OCI-LY3 (cell line): ENCODE results near the gene LCN1.

Source experiments
- H2AFZ ChIP-seq: fragments of 200-600, 300-600 bp; shearing (Covaris generic); 2 replicates; pipeline ENCODE4 v1.6.0; 2014; ENCODE audit warnings: antibody characterized with exemption, low read depth, low read length
- H3K27ac ChIP-seq: fragments of 200-600, 300-600 bp; sonication (generic); 2 replicates; pipeline ENCODE4 v1.5.1; 2014; ENCODE audit warnings: mild to moderate bottlenecking, low read length, moderate library complexity, mixed read lengths
- H3K27me3 ChIP-seq: fragments of 200-600, 300-600 bp; sonication (generic); 2 replicates; pipeline ENCODE4 v1.6.1; 2014; ENCODE audit warnings: low read depth, low read length, mixed read lengths
- H3K36me3 ChIP-seq: fragments of 200-600, 300-600 bp; sonication (generic); replicated peaks from 2 replicates; pipeline ENCODE3; 2014; ENCODE audit warnings: low read depth, low read length, mixed read lengths
- H3K4me1 ChIP-seq: fragments of 300-600, 200-600 bp; sonication (generic); 2 replicates; pipeline ENCODE4 v1.6.1; 2014; ENCODE audit warnings: low read length, mixed read lengths
- H3K4me2 ChIP-seq: fragments of 200-600, 300-600 bp; sonication (generic); 2 replicates; pipeline ENCODE4 v1.6.1; 2014; ENCODE audit warnings: low read length, mixed read lengths
- H3K4me3 ChIP-seq: fragments of 300-600, 200-600 bp; sonication (generic); 2 replicates; pipeline ENCODE4 v1.5.1; 2014; ENCODE audit warnings: antibody characterized with exemption, mild to moderate bottlenecking, low read length, moderate library complexity
- H3K79me2 ChIP-seq: fragments of 300-600, 200-600 bp; shearing (Covaris generic); 2 replicates; pipeline ENCODE4 v1.6.1; 2014; ENCODE audit warnings: mild to moderate bottlenecking, low read length, mixed read lengths
- H3K9ac ChIP-seq: fragments of 300-600, 200-600 bp; shearing (Covaris generic); 2 replicates; pipeline ENCODE4 v1.6.0; 2014; ENCODE audit warnings: mild to moderate bottlenecking, low read length, moderate library complexity
- H3K9me3 ChIP-seq: fragments of 200-600, 300-600 bp; shearing (Covaris generic); 2 replicates; pipeline ENCODE4 v1.6.1; 2014; ENCODE audit warnings: low read length, mixed read lengths; ENCODE audit not compliant: insufficient read depth
- H4K20me1 ChIP-seq: fragments of 200-600, 300-600 bp; sonication (generic); 2 replicates; pipeline ENCODE4 v1.6.1; 2016; ENCODE audit warnings: low read length, mixed read lengths; ENCODE audit not compliant: insufficient read depth
- CTCF ChIP-seq: fragments of 200-600, 300-600 bp; sonication (generic); IDR thresholded peaks from 2 replicates; pipeline ENCODE4 v1.5.1; 2014; ENCODE audit warnings: antibody characterized with exemption, low read length, low read depth
- EZH2phosphoT487 ChIP-seq: fragments of 200-600 bp; shearing (Covaris generic); IDR thresholded peaks from 2 replicates; pipeline ENCODE4 v1.6.1; 2018; ENCODE audit warnings: antibody characterized with exemption, mixed run types, low read depth

LCN1 gene

GRCh38 chr9:135565636-135566035 is 44.4 kb downstream of the LCN1 start:
- H2AFZ ChIP-seq: no peak overlapping the region
- no peak overlapping the region for H3K9ac ChIP-seq
- no peaks in the 10 kb centered on the region for H3K36me3 ChIP-seq
- no peaks in the 10 kb centered on the region for H4K20me1 ChIP-seq
- peaks cover 10% of the 10 kb centered on the region; the same call in 1 of the 2 replicates for H3K27me3 ChIP-seq
- no peaks in the 10 kb centered on the region for H3K9me3 ChIP-seq
- no peak overlapping the region for H3K4me3 ChIP-seq
- H3K4me1 ChIP-seq: no peaks in the 10 kb centered on the region
- H3K27ac ChIP-seq: no peak overlapping the region
- TF ChIP-seq EZH2phosphoT487: no peak
- TF ChIP-seq CTCF: no peak
- H3K4me2 ChIP-seq: no peak overlapping the region
- H3K79me2 ChIP-seq: no peaks in the 10 kb centered on the region

GRCh38 chr9:135566552-135566951 is 45.3 kb downstream of the LCN1 start:
- Histone ChIP-seq H3K27me3 (peaks cover 10% of the 10 kb centered on the region; the same call in 1 of the 2 replicates), H3K9me3 (no peaks in the 10 kb centered on the region), H3K4me2 (no peak overlapping the region), H3K27ac (no peak overlapping the region), H4K20me1 (no peaks in the 10 kb centered on the region), H3K4me3 (no peak overlapping the region), H2AFZ (no peak overlapping the region), H3K79me2 (no peaks in the 10 kb centered on the region), H3K4me1 (no peaks in the 10 kb centered on the region), H3K9ac (no peak overlapping the region), H3K36me3 (no peaks in the 10 kb centered on the region)
- TF ChIP-seq EZH2phosphoT487: no peak
- TF ChIP-seq CTCF: no peak

GRCh38 chr9:135567311-135567710 is 46.1 kb downstream of the LCN1 start:
- no peaks in the 10 kb centered on the region for H3K79me2 ChIP-seq
- no peak overlapping the region for H3K9ac ChIP-seq
- H3K9me3 ChIP-seq: no peaks in the 10 kb centered on the region
- no peaks in the 10 kb centered on the region for H3K36me3 ChIP-seq
- no peaks in the 10 kb centered on the region for H3K4me1 ChIP-seq
- no peak overlapping the region for H3K4me3 ChIP-seq
- H3K4me2 ChIP-seq: no peak overlapping the region
- no peak for TF ChIP-seq CTCF
- no peak for TF ChIP-seq EZH2phosphoT487
- no peak overlapping the region for H3K27ac ChIP-seq
- no peak overlapping the region for H2AFZ ChIP-seq
- peaks cover 10% of the 10 kb centered on the region; the same call in 1 of the 2 replicates for H3K27me3 ChIP-seq
- no peaks in the 10 kb centered on the region for H4K20me1 ChIP-seq

GRCh38 chr9:135568026-135568425 is 46.8 kb downstream of the LCN1 start:
- Histone ChIP-seq H3K79me2 (no peaks in the 10 kb centered on the region), H3K27ac (no peak overlapping the region), H3K4me1 (no peaks in the 10 kb centered on the region), H3K27me3 (peaks cover 10% of the 10 kb centered on the region; the same call in 1 of the 2 replicates), H2AFZ (no peak overlapping the region), H3K9me3 (no peaks in the 10 kb centered on the region), H4K20me1 (no peaks in the 10 kb centered on the region), H3K4me2 (no peak overlapping the region), H3K4me3 (no peak overlapping the region), H3K9ac (no peak overlapping the region), H3K36me3 (no peaks in the 10 kb centered on the region)
- TF ChIP-seq EZH2phosphoT487 (no peak), CTCF (no peak)
